ACC112 (cell line): ENCODE results near the gene CEP68.

Source experiments
- H2AFZ ChIP-seq: fragments of 200-600 bp; sonication (generic); one replicate; pipeline ENCODE4 v1.6.0; 2017; ENCODE audit warnings: antibody characterized with exemption, low read length; ENCODE audit not compliant: unreplicated experiment
- H3K27ac ChIP-seq: fragments of 200-600 bp; sonication (generic); 2 replicates; pipeline ENCODE4 v1.5.1; 2014; ENCODE audit warnings: low read depth, mild to moderate bottlenecking, antibody characterized with exemption, low read length, moderate library complexity
- H3K27me3 ChIP-seq: fragments of 200-600 bp; sonication (generic); 2 replicates; pipeline ENCODE4 v1.6.1; 2014; ENCODE audit warnings: mild to moderate bottlenecking, antibody characterized with exemption, low read length, moderate library complexity, mixed read lengths; ENCODE audit not compliant: insufficient read depth
- H3K36me3 ChIP-seq: fragments of 200-600 bp; sonication (generic); 2 replicates; pipeline ENCODE4 v1.6.1; 2016; ENCODE audit warnings: mild to moderate bottlenecking, antibody characterized with exemption, low read length, moderate library complexity, mixed read lengths; ENCODE audit not compliant: insufficient read depth
- H3K4me1 ChIP-seq: fragments of 200-600 bp; sonication (generic); one replicate; pipeline ENCODE4 v1.6.1; 2016; ENCODE audit warnings: low read length, mixed read lengths; ENCODE audit not compliant: insufficient read depth, unreplicated experiment, control insufficient read depth
- H3K4me3 ChIP-seq: fragments of 200-600 bp; sonication (generic); 2 replicates; pipeline ENCODE4 v1.5.1; 2014; ENCODE audit warnings: mild to moderate bottlenecking, low read depth, low read length
- H3K79me2 ChIP-seq: fragments of 200-600 bp; sonication (generic); one replicate; pipeline ENCODE4 v1.6.0; 2016; ENCODE audit warnings: low read length; ENCODE audit not compliant: control insufficient read depth, unreplicated experiment, insufficient read depth

Gene CEP68

GRCh38 chr2:65133626-65134025, 77.4 kb downstream of the CEP68 start:
- H3K4me3 ChIP-seq, result no peak overlapping the region
- H3K79me2 ChIP-seq, result peaks cover 13% of the 10 kb centered on the region
- no peaks in the 10 kb centered on the region for H3K4me1 ChIP-seq
- H3K27ac ChIP-seq, result no peak overlapping the region
- H3K36me3 ChIP-seq, result no peaks in the 10 kb centered on the region
- H3K27me3 ChIP-seq, result no peaks in the 10 kb centered on the region
- H2AFZ ChIP-seq, result no peak overlapping the region

- no peaks in the 10 kb centered on the region for H3K36me3 ChIP-seq
- no peaks in the 10 kb centered on the region for H3K27me3 ChIP-seq
- no peak overlapping the region for H3K27ac ChIP-seq
- no peak overlapping the region for H3K4me3 ChIP-seq
- H2AFZ ChIP-seq, result no peak overlapping the region
- H3K79me2 ChIP-seq, result peaks cover 8% of the 10 kb centered on the region
- no peaks in the 10 kb centered on the region for H3K4me1 ChIP-seq
Measured at GRCh38 chr2:65134158-65134557, 77.9 kb downstream of the CEP68 start.

- no peaks in the 10 kb centered on the region for H3K27me3 ChIP-seq
- no peak overlapping the region for H2AFZ ChIP-seq
- no peak overlapping the region for H3K27ac ChIP-seq
- no peak overlapping the region for H3K4me3 ChIP-seq
- no peaks in the 10 kb centered on the region for H3K79me2 ChIP-seq
- no peaks in the 10 kb centered on the region for H3K4me1 ChIP-seq
- no peaks in the 10 kb centered on the region for H3K36me3 ChIP-seq
Measured at GRCh38 chr2:65136253-65136652, 80.0 kb downstream of the CEP68 start.
